Panc1 (cell line): ENCODE data around the gene SMIM1. TPM values are rescaled to one million over a fixed set of nuclear protein-coding genes. Genes with fewer than 3 reads are reported as not detected.

Source experiments
- ATAC-seq: fragments of 200-7000 bp; cut with Tn5 transposase; 2 replicates; pipeline ENCODE4 v1.9.1; 2020; ENCODE audit warnings: mild to moderate bottlenecking, moderate library complexity
- BruUV-seq: library from RNA; stranded (reverse); fragments of 400-500 nt; replicated peaks from 2 replicates; lab custom pipeline; 2021; lab: Mats Ljungman, UMichigan
- CTCF ChIA-PET: fragments of 300-600 bp; sonication (Branson Sonifier 250); formaldehyde crosslinking; loops from one replicate; lab custom pipeline; 2022; ENCODE audit warnings: antibody characterized with exemption; lab: Charles Lee
- POLR2A ChIA-PET: fragments of 300-600 bp; sonication (Branson Sonifier 250); formaldehyde crosslinking; loops from one replicate; lab custom pipeline; 2022; ENCODE audit warnings: antibody characterized with exemption; lab: Charles Lee
- DNase-seq: peaks from one replicate; pipeline ENCODE4 v3.0.0-alpha.2; 2010; ENCODE audit warnings: low read depth, low spot score
- H3K27ac ChIP-seq: 2 replicates; pipeline ENCODE4 v1.5.1; 2011; ENCODE audit warnings: mild to moderate bottlenecking, low read length, inconsistent platforms
- H3K27me3 ChIP-seq: fragments of 200-500 bp; sonication (Bioruptor generic); 2 replicates; pipeline ENCODE4 v1.6.0; 2014; ENCODE audit warnings: low read length, inconsistent platforms; ENCODE audit not compliant: control insufficient read depth, insufficient read depth
- H3K36me3 ChIP-seq: fragments of 200-500 bp; sonication (Bioruptor generic); 2 replicates; pipeline ENCODE4 v1.5.1; 2014; ENCODE audit warnings: inconsistent platforms, mild to moderate bottlenecking, low read length, moderate library complexity; ENCODE audit not compliant: control insufficient read depth, insufficient read depth
- H3K4me1 ChIP-seq: 2 replicates; pipeline ENCODE4 v1.5.1; 2011; ENCODE audit warnings: inconsistent platforms, mild to moderate bottlenecking, low read length, moderate library complexity; ENCODE audit not compliant: control insufficient read depth, insufficient read depth
- H3K4me3 ChIP-seq, 2 experiments: 2 replicates each; pipeline ENCODE4 v1.5.1; 2011 to 2012; ENCODE audit warnings: low read depth in 2 of 2, low read length in 2 of 2, mild to moderate bottlenecking in 2 of 2, inconsistent platforms in 1 of 2, moderate library complexity in 1 of 2
- H3K9me3 ChIP-seq: fragments of 200-500 bp; sonication (Bioruptor generic); 2 replicates; pipeline ENCODE4 v1.5.1; 2014; ENCODE audit warnings: low read depth, mild to moderate bottlenecking, inconsistent platforms, low read length, moderate library complexity; ENCODE audit not compliant: control insufficient read depth, insufficient read depth
- POLR2AphosphoS5 ChIP-seq: IDR thresholded peaks from 2 replicates; pipeline ENCODE4 v1.6.1; 2012; ENCODE audit warnings: mild to moderate bottlenecking, low read depth, low read length, moderate library complexity
- REST ChIP-seq, 2 experiments: IDR thresholded peaks; 2 replicates each; pipeline ENCODE4 v1.6.1; 2011 to 2012; ENCODE audit warnings: low read depth in 2 of 2, control low read depth in 1 of 2, low read length in 1 of 2, mild to moderate bottlenecking in 1 of 2, moderate library complexity in 1 of 2; ENCODE audit not compliant: insufficient read depth in 1 of 2
- SIN3A ChIP-seq: IDR thresholded peaks from 2 replicates; pipeline ENCODE4 v1.6.1; 2012; ENCODE audit warnings: low read depth, mild to moderate bottlenecking, low read length, moderate library complexity, borderline replicate concordance; ENCODE audit not compliant: insufficient read depth
- TCF7L2 ChIP-seq: IDR thresholded peaks from 2 replicates; pipeline ENCODE4 v1.6.1; 2011; ENCODE audit warnings: mild to moderate bottlenecking, low read depth, low read length, inconsistent platforms
- in situ Hi-C: cut with HindIII; loops from 2 replicates; pipeline ENCODE4 v1.10.0; 2016; ENCODE audit warnings: low sequenced_read_pairs, low pct_unique_long_range_greater_than_20kb
- intact Hi-C: fragments of 100-400 bp; cut with micrococcal nuclease; formaldehyde crosslinking; loops from one replicate; pipeline ENCODE4 v1.10.0; 2022; ENCODE audit not compliant: unreplicated experiment
- total RNA-seq: library from RNA; stranded (reverse); gene quantifications from one replicate; pipeline ENCODE4 v1.2.1, GENCODE V29; 2021; ENCODE audit not compliant: unreplicated experiment
- TF ChIP-seq, protein P1 (sequence below): fragments of 450-650 bp; IDR thresholded peaks from 2 replicates; pipeline ENCODE4 v1.5.1; 2017; ENCODE audit warnings: mild to moderate bottlenecking

The SMIM1 gene
- total RNA-seq, 1 experiment from 2014 or later = 35.5 TPM

GRCh38 chr1:3729594-3730542, 42.7 kb upstream of the SMIM1 start:
- POLR2A ChIA-PET = no interaction called here
- intact Hi-C loops = loop anchor here (10.0 kb wide), 2 partner anchors 75 to 105 kb away; partner anchors contain the start of genes TP73, TPRG1L and WRAP73
- no peak overlapping the region for H3K27ac ChIP-seq
- peak; percentile 11; the same call in 1 of the 2 replicates for ATAC-seq
- no peak overlapping the region for H3K4me3 ChIP-seq
- CTCF ChIA-PET = no interaction called here
- TF ChIP-seq POLR2AphosphoS5 (no peak), REST (IDR thresholded peaks at IDR 0.05; ENCODE audit: insufficient read depth in 1 of 2, low read depth in 2 of 2, low read length in 1 of 2) (no peak), SIN3A (no peak), TCF7L2 (no peak)
- TF ChIP-seq, protein P1, sequence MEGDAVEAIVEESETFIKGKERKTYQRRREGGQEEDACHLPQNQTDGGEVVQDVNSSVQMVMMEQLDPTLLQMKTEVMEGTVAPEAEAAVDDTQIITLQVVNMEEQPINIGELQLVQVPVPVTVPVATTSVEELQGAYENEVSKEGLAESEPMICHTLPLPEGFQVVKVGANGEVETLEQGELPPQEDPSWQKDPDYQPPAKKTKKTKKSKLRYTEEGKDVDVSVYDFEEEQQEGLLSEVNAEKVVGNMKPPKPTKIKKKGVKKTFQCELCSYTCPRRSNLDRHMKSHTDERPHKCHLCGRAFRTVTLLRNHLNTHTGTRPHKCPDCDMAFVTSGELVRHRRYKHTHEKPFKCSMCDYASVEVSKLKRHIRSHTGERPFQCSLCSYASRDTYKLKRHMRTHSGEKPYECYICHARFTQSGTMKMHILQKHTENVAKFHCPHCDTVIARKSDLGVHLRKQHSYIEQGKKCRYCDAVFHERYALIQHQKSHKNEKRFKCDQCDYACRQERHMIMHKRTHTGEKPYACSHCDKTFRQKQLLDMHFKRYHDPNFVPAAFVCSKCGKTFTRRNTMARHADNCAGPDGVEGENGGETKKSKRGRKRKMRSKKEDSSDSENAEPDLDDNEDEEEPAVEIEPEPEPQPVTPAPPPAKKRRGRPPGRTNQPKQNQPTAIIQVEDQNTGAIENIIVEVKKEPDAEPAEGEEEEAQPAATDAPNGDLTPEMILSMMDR = no peak
- no peaks in the 10 kb centered on the region for H3K36me3 ChIP-seq
- H3K9me3 ChIP-seq = no peaks in the 10 kb centered on the region
- no peaks in the 10 kb centered on the region; the same call in 1 of the 2 replicates for H3K4me1 ChIP-seq
- in situ Hi-C loops = no loop called here
- no peak for DNase-seq
- H3K27me3 ChIP-seq = no peaks in the 10 kb centered on the region
- BruUV-seq = no TSS peak

DNA sequence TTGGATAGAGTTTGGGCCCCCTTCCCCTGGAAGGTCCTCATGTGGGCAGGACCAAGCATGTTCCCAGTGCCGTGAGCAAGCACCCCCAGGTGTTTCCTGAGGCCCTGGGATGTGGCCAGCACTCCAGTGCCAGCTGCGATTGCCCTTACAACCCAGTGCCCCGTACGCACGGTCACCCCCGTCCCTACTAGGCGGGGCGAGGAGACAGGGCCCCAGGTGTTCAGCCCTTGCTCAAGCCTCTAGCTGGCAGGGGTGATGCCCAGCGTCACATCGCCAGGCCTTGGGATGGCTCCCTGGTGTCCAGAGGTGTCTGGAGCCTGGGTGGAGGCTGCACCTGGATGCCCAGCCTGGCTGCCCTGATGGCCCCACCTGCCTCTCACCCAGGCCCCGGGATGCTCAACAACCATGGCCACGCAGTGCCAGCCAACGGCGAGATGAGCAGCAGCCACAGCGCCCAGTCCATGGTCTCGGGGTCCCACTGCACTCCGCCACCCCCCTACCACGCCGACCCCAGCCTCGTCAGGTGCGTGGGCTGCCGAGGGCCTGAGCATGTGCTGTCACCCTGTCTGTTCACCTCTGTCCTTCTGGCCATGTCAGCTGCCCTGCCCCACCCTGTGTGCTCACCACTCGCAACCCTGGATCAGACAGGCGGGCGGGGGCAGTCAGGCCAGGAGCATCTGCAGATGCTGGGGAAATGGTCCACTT, 41.9 kb upstream of the SMIM1 start:
- Histone ChIP-seq H3K9me3 (no peaks in the 10 kb centered on the region), H3K4me3 (no peak overlapping the region), H3K27ac (no peak overlapping the region), H3K4me1 (no peaks in the 10 kb centered on the region; the same call in 1 of the 2 replicates), H3K36me3 (no peaks in the 10 kb centered on the region), H3K27me3 (no peaks in the 10 kb centered on the region)
- CTCF ChIA-PET = no interaction called here
- no peak for ATAC-seq
- DNase-seq = no peak
- TF ChIP-seq REST (IDR thresholded peaks at IDR 0.05; ENCODE audit: insufficient read depth in 1 of 2, low read depth in 2 of 2, low read length in 1 of 2) = no peak
- no peak for TF ChIP-seq SIN3A
- TF ChIP-seq POLR2AphosphoS5 = no peak
- no peak for TF ChIP-seq TCF7L2
- TF ChIP-seq, protein P1 = no peak
- no TSS peak for BruUV-seq
- intact Hi-C loops = no loop called here
- POLR2A ChIA-PET = interaction anchor here (0.5 kb wide), 1 partner anchor 169 kb away, joined by 3 read pairs; no protein-coding TSS in a partner anchor
- in situ Hi-C loops = no loop called here
